ENCODE data around the gene SLC7A7. TPM values are rescaled to one million over a fixed set of nuclear protein-coding genes. Genes with fewer than 3 reads are reported as not detected.

SLC7A7 gene
- total and polyA plus RNA-seq, 2 of the 13 experiments (the other 11 are each of a cell fraction or from before 2014, with no cell fraction given), result 0.13 to 0.63 TPM

DNA sequence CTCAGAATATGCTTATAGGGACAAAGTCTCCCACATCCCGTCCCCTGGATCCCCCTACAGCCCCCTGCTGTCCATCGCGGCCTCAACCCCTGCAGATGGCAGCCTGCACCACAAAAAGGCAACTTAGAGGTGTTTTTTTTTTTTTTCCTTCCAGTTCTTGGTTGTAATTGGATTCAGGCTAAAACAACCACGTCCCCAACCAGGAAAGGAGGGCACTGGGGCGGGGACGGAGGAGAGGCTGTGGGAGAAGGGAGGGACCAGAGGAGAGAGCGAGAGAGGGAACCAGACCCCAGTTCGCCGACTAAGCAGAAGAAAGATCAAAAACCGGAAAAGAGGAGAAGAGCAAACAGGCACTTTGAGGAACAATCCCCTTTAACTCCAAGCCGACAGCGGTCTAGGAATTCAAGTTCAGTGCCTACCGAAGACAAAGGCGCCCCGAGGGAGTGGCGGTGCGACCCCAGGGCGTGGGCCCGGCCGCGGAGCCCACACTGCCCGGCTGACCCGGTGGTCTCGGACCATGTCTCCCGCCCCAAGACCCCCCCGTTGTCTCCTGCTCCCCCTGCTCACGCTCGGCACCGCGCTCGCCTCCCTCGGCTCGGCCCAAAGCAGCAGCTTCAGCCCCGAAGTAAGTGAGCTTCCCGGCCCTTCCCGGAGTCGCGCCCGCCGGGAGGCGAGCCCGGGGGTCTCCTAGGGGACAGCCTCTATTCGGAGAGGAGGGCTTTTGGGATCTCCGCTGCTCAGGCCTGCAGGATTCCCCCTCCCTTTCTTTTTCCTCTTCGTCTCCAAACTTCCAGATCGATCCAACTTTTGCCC is 21.3 kb upstream of the SLC7A7 start, which contains the start of gene MMP14 (continued):
- TF ChIP-seq, protein P1, sequence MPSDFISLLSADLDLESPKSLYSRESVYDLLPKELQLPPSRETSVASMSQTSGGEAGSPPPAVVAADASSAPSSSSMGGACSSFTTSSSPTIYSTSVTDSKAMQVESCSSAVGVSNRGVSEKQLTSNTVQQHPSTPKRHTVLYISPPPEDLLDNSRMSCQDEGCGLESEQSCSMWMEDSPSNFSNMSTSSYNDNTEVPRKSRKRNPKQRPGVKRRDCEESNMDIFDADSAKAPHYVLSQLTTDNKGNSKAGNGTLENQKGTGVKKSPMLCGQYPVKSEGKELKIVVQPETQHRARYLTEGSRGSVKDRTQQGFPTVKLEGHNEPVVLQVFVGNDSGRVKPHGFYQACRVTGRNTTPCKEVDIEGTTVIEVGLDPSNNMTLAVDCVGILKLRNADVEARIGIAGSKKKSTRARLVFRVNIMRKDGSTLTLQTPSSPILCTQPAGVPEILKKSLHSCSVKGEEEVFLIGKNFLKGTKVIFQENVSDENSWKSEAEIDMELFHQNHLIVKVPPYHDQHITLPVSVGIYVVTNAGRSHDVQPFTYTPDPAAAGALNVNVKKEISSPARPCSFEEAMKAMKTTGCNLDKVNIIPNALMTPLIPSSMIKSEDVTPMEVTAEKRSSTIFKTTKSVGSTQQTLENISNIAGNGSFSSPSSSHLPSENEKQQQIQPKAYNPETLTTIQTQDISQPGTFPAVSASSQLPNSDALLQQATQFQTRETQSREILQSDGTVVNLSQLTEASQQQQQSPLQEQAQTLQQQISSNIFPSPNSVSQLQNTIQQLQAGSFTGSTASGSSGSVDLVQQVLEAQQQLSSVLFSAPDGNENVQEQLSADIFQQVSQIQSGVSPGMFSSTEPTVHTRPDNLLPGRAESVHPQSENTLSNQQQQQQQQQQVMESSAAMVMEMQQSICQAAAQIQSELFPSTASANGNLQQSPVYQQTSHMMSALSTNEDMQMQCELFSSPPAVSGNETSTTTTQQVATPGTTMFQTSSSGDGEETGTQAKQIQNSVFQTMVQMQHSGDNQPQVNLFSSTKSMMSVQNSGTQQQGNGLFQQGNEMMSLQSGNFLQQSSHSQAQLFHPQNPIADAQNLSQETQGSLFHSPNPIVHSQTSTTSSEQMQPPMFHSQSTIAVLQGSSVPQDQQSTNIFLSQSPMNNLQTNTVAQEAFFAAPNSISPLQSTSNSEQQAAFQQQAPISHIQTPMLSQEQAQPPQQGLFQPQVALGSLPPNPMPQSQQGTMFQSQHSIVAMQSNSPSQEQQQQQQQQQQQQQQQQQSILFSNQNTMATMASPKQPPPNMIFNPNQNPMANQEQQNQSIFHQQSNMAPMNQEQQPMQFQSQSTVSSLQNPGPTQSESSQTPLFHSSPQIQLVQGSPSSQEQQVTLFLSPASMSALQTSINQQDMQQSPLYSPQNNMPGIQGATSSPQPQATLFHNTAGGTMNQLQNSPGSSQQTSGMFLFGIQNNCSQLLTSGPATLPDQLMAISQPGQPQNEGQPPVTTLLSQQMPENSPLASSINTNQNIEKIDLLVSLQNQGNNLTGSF (CRISPR knock-in tag; IDR thresholded peaks at IDR 0.05), result 0 out of 2 replicates have a peak, but pooled peaks have one; percentile 17
- 0 out of 2 replicates have a peak, but pooled peaks have one; percentile 10 for TF ChIP-seq ZNF567 (CRISPR knock-in tag; IDR thresholded peaks at IDR 0.05; ENCODE audit: borderline replicate concordance)
- no peak for TF ChIP-seq XRCC5 (optimal IDR thresholded peaks at IDR 0.05; ENCODE audit: low read length)
- no peak for TF ChIP-seq ZSCAN9 (CRISPR knock-in tag; IDR thresholded peaks at IDR 0.05; ENCODE audit: borderline replicate concordance)
- TF ChIP-seq TBX3 (IDR thresholded peaks at IDR 0.05; ENCODE audit: borderline replicate concordance), result no peak
- no peak for TF ChIP-seq ZNF207 (IDR thresholded peaks at IDR 0.05; ENCODE audit: borderline replicate concordance)
- TF ChIP-seq ZSCAN30 (CRISPR knock-in tag; IDR thresholded peaks at IDR 0.05), result no peak
- TF ChIP-seq ZNF777 (CRISPR knock-in tag; IDR thresholded peaks at IDR 0.05), result no peak
- no peak for TF ChIP-seq ZNF772 (CRISPR knock-in tag; IDR thresholded peaks at IDR 0.05)
- TF ChIP-seq, protein P2, sequence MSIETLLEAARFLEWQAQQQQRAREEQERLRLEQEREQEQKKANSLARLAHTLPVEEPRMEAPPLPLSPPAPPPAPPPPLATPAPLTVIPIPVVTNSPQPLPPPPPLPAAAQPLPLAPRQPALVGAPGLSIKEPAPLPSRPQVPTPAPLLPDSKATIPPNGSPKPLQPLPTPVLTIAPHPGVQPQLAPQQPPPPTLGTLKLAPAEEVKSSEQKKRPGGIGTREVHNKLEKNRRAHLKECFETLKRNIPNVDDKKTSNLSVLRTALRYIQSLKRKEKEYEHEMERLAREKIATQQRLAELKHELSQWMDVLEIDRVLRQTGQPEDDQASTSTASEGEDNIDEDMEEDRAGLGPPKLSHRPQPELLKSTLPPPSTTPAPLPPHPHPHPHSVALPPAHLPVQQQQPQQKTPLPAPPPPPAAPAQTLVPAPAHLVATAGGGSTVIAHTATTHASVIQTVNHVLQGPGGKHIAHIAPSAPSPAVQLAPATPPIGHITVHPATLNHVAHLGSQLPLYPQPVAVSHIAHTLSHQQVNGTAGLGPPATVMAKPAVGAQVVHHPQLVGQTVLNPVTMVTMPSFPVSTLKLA (IDR thresholded peaks at IDR 0.05), result no peak
- no peak for TF ChIP-seq ZFP36 (IDR thresholded peaks at IDR 0.05; ENCODE audit: borderline replicate concordance, low read depth, low read length, partially characterized antibody)
- peak; percentile 40 for TF ChIP-seq TEAD3 (CRISPR knock-in tag; optimal IDR thresholded peaks at IDR 0.05; ENCODE audit: borderline replicate concordance)
- TF ChIP-seq, protein P3, sequence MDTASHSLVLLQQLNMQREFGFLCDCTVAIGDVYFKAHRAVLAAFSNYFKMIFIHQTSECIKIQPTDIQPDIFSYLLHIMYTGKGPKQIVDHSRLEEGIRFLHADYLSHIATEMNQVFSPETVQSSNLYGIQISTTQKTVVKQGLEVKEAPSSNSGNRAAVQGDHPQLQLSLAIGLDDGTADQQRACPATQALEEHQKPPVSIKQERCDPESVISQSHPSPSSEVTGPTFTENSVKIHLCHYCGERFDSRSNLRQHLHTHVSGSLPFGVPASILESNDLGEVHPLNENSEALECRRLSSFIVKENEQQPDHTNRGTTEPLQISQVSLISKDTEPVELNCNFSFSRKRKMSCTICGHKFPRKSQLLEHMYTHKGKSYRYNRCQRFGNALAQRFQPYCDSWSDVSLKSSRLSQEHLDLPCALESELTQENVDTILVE (CRISPR knock-in tag; IDR thresholded peaks at IDR 0.05), result no peak
- TF ChIP-seq HINFP (CRISPR knock-in tag; IDR thresholded peaks at IDR 0.05; ENCODE audit: low read depth), result no peak
- TF ChIP-seq SP1 (IDR thresholded peaks at IDR 0.05), result no peak
- no peak for TF ChIP-seq SP1 (CRISPR knock-in tag; IDR thresholded peaks at IDR 0.05)
- TF ChIP-seq ZNF367 (CRISPR knock-in tag; IDR thresholded peaks at IDR 0.05; ENCODE audit: borderline replicate concordance), result no peak
- no peak; the same call in 1 of the 2 replicates for TF ChIP-seq NRL (CRISPR knock-in tag; IDR thresholded peaks at IDR 0.05; ENCODE audit: borderline replicate concordance)
- no peak for TF ChIP-seq ZC3H4 (CRISPR knock-in tag; IDR thresholded peaks at IDR 0.05; ENCODE audit: borderline replicate concordance)
- no peak for TF ChIP-seq ZNF749 (CRISPR knock-in tag; IDR thresholded peaks at IDR 0.05; ENCODE audit: borderline replicate concordance)
- TF ChIP-seq ZNF563 (CRISPR knock-in tag; IDR thresholded peaks at IDR 0.05), result no peak

All from HepG2 (cell line).